Tibial nerve (tissue), 4 donors: Measurements from ENCODE around the gene MED12.

ENCODE experiments used
- EP300 ChIP-seq, 2 donors: sonication (generic); formaldehyde crosslinking; IDR thresholded peaks; one replicate each; pipeline ENCODE4 v1.6.1; 2017; ENCODE audit warnings: antibody characterized with exemption in 2 of 2, mild to moderate bottlenecking in 1 of 2
- POLR2A ChIP-seq, 2 donors: fragments of 450-650 bp; IDR thresholded peaks; one replicate each; pipeline ENCODE4 v1.6.1; 2017; ENCODE audit warnings: antibody characterized with exemption in 2 of 2, mild to moderate bottlenecking in 2 of 2, moderate library complexity in 2 of 2
- TF ChIP-seq, protein P1 (sequence below), 5 experiments: fragments of 200-600 bp in 3 of 5; fragments of 450-650 bp in 2 of 5; sonication (generic) in 3 of 5; IDR thresholded peaks; one replicate each; pipeline ENCODE4 v1.5.1; 2016 to 2019; ENCODE audit warnings: antibody characterized with exemption in 5 of 5, mild to moderate bottlenecking in 3 of 5, moderate library complexity in 2 of 5

DNA sequence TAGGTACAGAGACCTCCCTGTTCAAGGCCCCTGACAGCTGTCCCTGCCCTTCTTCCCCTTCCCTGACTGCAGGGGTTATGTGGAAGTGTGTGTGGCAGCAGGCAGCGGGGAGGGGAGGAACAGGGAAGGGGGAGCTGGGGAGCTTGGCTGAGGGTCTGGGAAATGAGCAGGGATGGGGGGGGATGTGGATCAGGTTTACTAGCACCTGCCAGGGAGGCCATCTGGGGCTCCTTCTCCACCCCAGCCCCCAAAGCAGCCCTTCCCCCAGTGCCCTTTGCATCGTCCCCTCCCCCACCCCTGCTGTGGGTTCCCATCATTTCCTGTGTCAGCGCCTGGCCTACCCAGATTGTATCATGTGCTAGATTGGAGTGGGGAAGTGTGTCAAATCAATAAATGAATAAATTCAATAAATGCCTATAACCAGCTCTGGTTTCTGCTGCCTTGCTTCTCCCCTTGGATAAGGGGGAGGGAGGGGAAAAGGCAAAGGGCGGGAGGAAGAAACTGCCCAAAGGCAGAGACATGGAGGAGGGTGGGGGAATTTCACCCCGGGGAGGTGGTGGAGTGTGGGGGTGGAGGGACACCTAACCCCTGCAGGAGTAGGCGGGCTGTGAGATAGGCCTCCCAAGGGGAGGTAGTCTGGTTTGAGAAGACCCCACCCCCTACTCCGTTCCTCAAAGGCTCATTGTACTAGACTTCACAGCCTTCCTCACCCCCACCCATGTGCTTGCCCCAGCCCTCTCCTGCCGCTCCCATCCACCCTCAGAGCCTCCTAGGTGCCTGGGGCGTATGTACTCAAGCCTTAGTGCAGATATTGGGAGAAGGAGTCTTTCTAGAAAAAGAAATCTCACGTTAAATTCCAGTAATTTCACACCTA lies 15.0 kb upstream of the MED12 start:
- TF ChIP-seq POLR2A (IDR thresholded peaks at IDR 0.05) (no peak), EP300 (IDR thresholded peaks at IDR 0.05) (no peak)
- TF ChIP-seq, protein P1, sequence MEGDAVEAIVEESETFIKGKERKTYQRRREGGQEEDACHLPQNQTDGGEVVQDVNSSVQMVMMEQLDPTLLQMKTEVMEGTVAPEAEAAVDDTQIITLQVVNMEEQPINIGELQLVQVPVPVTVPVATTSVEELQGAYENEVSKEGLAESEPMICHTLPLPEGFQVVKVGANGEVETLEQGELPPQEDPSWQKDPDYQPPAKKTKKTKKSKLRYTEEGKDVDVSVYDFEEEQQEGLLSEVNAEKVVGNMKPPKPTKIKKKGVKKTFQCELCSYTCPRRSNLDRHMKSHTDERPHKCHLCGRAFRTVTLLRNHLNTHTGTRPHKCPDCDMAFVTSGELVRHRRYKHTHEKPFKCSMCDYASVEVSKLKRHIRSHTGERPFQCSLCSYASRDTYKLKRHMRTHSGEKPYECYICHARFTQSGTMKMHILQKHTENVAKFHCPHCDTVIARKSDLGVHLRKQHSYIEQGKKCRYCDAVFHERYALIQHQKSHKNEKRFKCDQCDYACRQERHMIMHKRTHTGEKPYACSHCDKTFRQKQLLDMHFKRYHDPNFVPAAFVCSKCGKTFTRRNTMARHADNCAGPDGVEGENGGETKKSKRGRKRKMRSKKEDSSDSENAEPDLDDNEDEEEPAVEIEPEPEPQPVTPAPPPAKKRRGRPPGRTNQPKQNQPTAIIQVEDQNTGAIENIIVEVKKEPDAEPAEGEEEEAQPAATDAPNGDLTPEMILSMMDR (IDR thresholded peaks at IDR 0.05): no peak
